Loucy (cell line): ENCODE data around the gene PDS5A.

ENCODE experiments used
- H2AFZ ChIP-seq: fragments of 200-600 bp; sonication (generic); 2 replicates; pipeline ENCODE4 v1.6.0; 2016; ENCODE audit warnings: antibody characterized with exemption, mild to moderate bottlenecking, low read length, moderate library complexity
- H3F3A ChIP-seq: fragments of 200-600 bp; 2 replicates; pipeline ENCODE4 v1.6.0; 2016; ENCODE audit warnings: antibody characterized with exemption, low read depth, mild to moderate bottlenecking
- H3K27me3 ChIP-seq: fragments of 200-600 bp; sonication (generic); 2 replicates; pipeline ENCODE4 v1.6.1; 2014; ENCODE audit warnings: low read length, mild to moderate bottlenecking; ENCODE audit not compliant: insufficient read depth, poor library complexity, severe bottlenecking
- H3K36me3 ChIP-seq: fragments of 200-600 bp; sonication (generic); 2 replicates; pipeline ENCODE4 v1.6.1; 2016; ENCODE audit warnings: low read length; ENCODE audit not compliant: insufficient read depth
- H3K4me1 ChIP-seq: fragments of 200-600 bp; sonication (generic); 2 replicates; pipeline ENCODE4 v1.5.1; 2014; ENCODE audit warnings: low read length, mild to moderate bottlenecking; ENCODE audit not compliant: insufficient read depth, poor library complexity, severe bottlenecking
- H3K4me2 ChIP-seq: fragments of 200-600 bp; sonication (generic); 2 replicates; pipeline ENCODE4 v1.6.0; 2014; ENCODE audit warnings: antibody characterized with exemption, low read length, low read depth, mild to moderate bottlenecking; ENCODE audit not compliant: poor library complexity, severe bottlenecking
- H3K4me3 ChIP-seq: fragments of 200-600 bp; sonication (generic); 2 replicates; pipeline ENCODE4 v1.5.1; 2014; ENCODE audit warnings: low read length, mild to moderate bottlenecking, mixed read lengths; ENCODE audit not compliant: poor library complexity, severe bottlenecking
- H3K79me2 ChIP-seq: fragments of 200-600 bp; sonication (generic); 2 replicates; pipeline ENCODE4 v1.6.1; 2014; ENCODE audit warnings: low read length; ENCODE audit not compliant: insufficient read depth
- H3K9ac ChIP-seq: fragments of 200-600 bp; sonication (generic); 2 replicates; pipeline ENCODE4 v1.6.0; 2014; ENCODE audit warnings: mild to moderate bottlenecking, low read depth, low read length, moderate library complexity; ENCODE audit not compliant: poor library complexity, severe bottlenecking
- H3K9me2 ChIP-seq: fragments of 200-600 bp; sonication (generic); replicated peaks from 2 replicates; pipeline ENCODE4 v1.6.1; 2016; ENCODE audit warnings: low read depth, low read length, mixed read lengths
- H3K9me3 ChIP-seq: fragments of 200-600 bp; sonication (generic); 2 replicates; pipeline ENCODE4 v1.6.1; 2014; ENCODE audit warnings: mild to moderate bottlenecking, antibody characterized with exemption, low read length, low read depth; ENCODE audit not compliant: insufficient read depth
- H4K20me1 ChIP-seq: fragments of 200-600 bp; sonication (generic); 2 replicates; pipeline ENCODE4 v1.6.0; 2014; ENCODE audit warnings: antibody characterized with exemption, low read length, mild to moderate bottlenecking; ENCODE audit not compliant: insufficient read depth, poor library complexity, severe bottlenecking
- EZH2phosphoT487 ChIP-seq: fragments of 200-600 bp; IDR thresholded peaks from 2 replicates; pipeline ENCODE4 v1.6.1; 2018; ENCODE audit warnings: antibody characterized with exemption, mild to moderate bottlenecking, moderate library complexity, borderline replicate concordance
- TF ChIP-seq, protein P1 (sequence below): fragments of 200-600 bp; sonication (generic); conservative IDR thresholded peaks from 2 replicates; pipeline ENCODE4 v1.5.1; 2014; ENCODE audit warnings: mild to moderate bottlenecking, antibody characterized with exemption, low read length

PDS5A gene

GRCh38 chr4:39883646-39884045 lies 94.1 kb downstream of the PDS5A start:
- Histone ChIP-seq H3K9me2 (no peaks in the 10 kb centered on the region), H2AFZ (no peak overlapping the region), H3F3A (no peaks in the 10 kb centered on the region), H3K79me2 (no peaks in the 10 kb centered on the region), H3K4me1 (no peaks in the 10 kb centered on the region), H3K9me3 (no peaks in the 10 kb centered on the region), H3K36me3 (peaks cover 51% of the 10 kb centered on the region), H3K9ac (no peak overlapping the region), H3K4me3 (no peak overlapping the region), H3K4me2 (no peak overlapping the region), H4K20me1 (no peaks in the 10 kb centered on the region), H3K27me3 (no peaks in the 10 kb centered on the region)
- TF ChIP-seq, protein P1, sequence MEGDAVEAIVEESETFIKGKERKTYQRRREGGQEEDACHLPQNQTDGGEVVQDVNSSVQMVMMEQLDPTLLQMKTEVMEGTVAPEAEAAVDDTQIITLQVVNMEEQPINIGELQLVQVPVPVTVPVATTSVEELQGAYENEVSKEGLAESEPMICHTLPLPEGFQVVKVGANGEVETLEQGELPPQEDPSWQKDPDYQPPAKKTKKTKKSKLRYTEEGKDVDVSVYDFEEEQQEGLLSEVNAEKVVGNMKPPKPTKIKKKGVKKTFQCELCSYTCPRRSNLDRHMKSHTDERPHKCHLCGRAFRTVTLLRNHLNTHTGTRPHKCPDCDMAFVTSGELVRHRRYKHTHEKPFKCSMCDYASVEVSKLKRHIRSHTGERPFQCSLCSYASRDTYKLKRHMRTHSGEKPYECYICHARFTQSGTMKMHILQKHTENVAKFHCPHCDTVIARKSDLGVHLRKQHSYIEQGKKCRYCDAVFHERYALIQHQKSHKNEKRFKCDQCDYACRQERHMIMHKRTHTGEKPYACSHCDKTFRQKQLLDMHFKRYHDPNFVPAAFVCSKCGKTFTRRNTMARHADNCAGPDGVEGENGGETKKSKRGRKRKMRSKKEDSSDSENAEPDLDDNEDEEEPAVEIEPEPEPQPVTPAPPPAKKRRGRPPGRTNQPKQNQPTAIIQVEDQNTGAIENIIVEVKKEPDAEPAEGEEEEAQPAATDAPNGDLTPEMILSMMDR = no peak
- TF ChIP-seq EZH2phosphoT487 = no peak

GRCh38 chr4:39881789-39882188 lies 95.9 kb downstream of the PDS5A start:
- Histone ChIP-seq H3K79me2 (no peaks in the 10 kb centered on the region), H3K4me1 (no peaks in the 10 kb centered on the region), H3F3A (no peaks in the 10 kb centered on the region), H2AFZ (no peak overlapping the region), H3K4me2 (no peak overlapping the region), H4K20me1 (no peaks in the 10 kb centered on the region), H3K4me3 (no peak overlapping the region), H3K9me2 (no peaks in the 10 kb centered on the region), H3K36me3 (peaks cover 51% of the 10 kb centered on the region), H3K9me3 (no peaks in the 10 kb centered on the region), H3K9ac (no peak overlapping the region), H3K27me3 (no peaks in the 10 kb centered on the region)
- TF ChIP-seq, protein P1 = no peak
- TF ChIP-seq EZH2phosphoT487 = no peak

GRCh38 chr4:39877971-39878370 lies 99.7 kb downstream of the PDS5A start:
- Histone ChIP-seq H2AFZ (no peak overlapping the region), H3K4me1 (no peaks in the 10 kb centered on the region), H3F3A (no peaks in the 10 kb centered on the region), H3K4me3 (no peak overlapping the region), H3K9ac (no peak overlapping the region), H3K79me2 (no peaks in the 10 kb centered on the region), H3K9me2 (no peaks in the 10 kb centered on the region), H4K20me1 (no peaks in the 10 kb centered on the region), H3K9me3 (no peaks in the 10 kb centered on the region), H3K4me2 (no peak overlapping the region), H3K27me3 (no peaks in the 10 kb centered on the region), H3K36me3 (peaks cover 72% of the 10 kb centered on the region; the same call in 1 of the 2 replicates)
- TF ChIP-seq, protein P1 = no peak
- TF ChIP-seq EZH2phosphoT487 = no peak
